Measurements from ENCODE around the gene TXK. TPM values are rescaled to one million over a fixed set of nuclear protein-coding genes. Genes with fewer than 3 reads are reported as not detected.

Gene TXK
- total and polyA plus RNA-seq, 8 donors: 0.15 to 8.3 (median 1.2) TPM; not detected in 1

GRCh38 chr4:48175328-48175727, 41.3 kb upstream of the TXK start:
- Histone ChIP-seq H3K36me3 (no peaks in the 10 kb centered on the region), H3K9me3 (no peaks in the 10 kb centered on the region), H3K27me3 (no peaks in the 10 kb centered on the region), H3K4me3 (no peak overlapping the region), H3K4me1 (peaks cover 0 to 9% (median 0%) of the 10 kb centered on the region in 4 donors), H3K27ac (no peak overlapping the region)
- no peak for DNase-seq
- intact Hi-C loops (cut with DNase I; ENCODE audit: low total_unique reads): no loop called here
- no peak for TF ChIP-seq POLR2AphosphoS5 (IDR thresholded peaks at IDR 0.05)
- no peak for TF ChIP-seq CTCF (IDR thresholded peaks at IDR 0.05)
- TF ChIP-seq POLR2A (IDR thresholded peaks at IDR 0.05): no peak
- no peak for TF ChIP-seq EP300 (IDR thresholded peaks at IDR 0.05)
- WGBS, 5 donors: 64 to 84% (median 75%) methylated on average over 7 of the region's 7 CpGs

GRCh38 chr4:48173056-48173991, 39.3 kb upstream of the TXK start:
- Histone ChIP-seq H3K27ac (no peak overlapping the region), H3K4me1 (peaks cover 0 to 9% (median 0%) of the 10 kb centered on the region in 4 donors), H3K27me3 (no peaks in the 10 kb centered on the region), H3K36me3 (no peaks in the 10 kb centered on the region), H3K4me3 (no peak overlapping the region), H3K9me3 (no peaks in the 10 kb centered on the region)
- 77 to 80% (median 78%) methylated on average over 6 of the region's 6 CpGs for WGBS, 5 donors
- intact Hi-C loops (cut with DNase I; ENCODE audit: low total_unique reads): no loop called here
- no peak for DNase-seq
- TF ChIP-seq POLR2AphosphoS5 (IDR thresholded peaks at IDR 0.05) (no peak), POLR2A (IDR thresholded peaks at IDR 0.05) (no peak)

- Histone ChIP-seq H3K4me1 (peaks cover 0 to 9% (median 0%) of the 10 kb centered on the region in 4 donors), H3K36me3 (peaks cover 0 to 2% (median 1%) of the 10 kb centered on the region in 4 donors), H3K4me3 (no peak overlapping the region), H3K27me3 (no peaks in the 10 kb centered on the region), H3K9me3 (no peaks in the 10 kb centered on the region), H3K27ac (no peak overlapping the region)
- intact Hi-C loops (cut with DNase I; ENCODE audit: low total_unique reads): no loop called here
- DNase-seq: no peak
- WGBS, 5 donors: 48 to 84% (median 73%) methylated on average over 4 of the region's 4 CpGs
- TF ChIP-seq POLR2A (IDR thresholded peaks at IDR 0.05) (no peak), POLR2AphosphoS5 (IDR thresholded peaks at IDR 0.05) (no peak), CTCF (IDR thresholded peaks at IDR 0.05) (no peak), EP300 (IDR thresholded peaks at IDR 0.05) (no peak)
Measured at GRCh38 chr4:48172651-48173050, 38.6 kb upstream of the TXK start.

- Histone ChIP-seq H3K4me3 (no peak overlapping the region), H3K9me3 (no peaks in the 10 kb centered on the region), H3K27ac (no peak overlapping the region), H3K36me3 (peaks cover 0 to 22% (median 13%) of the 10 kb centered on the region in 4 donors), H3K27me3 (no peaks in the 10 kb centered on the region), H3K4me1 (peaks cover 0 to 9% (median 0%) of the 10 kb centered on the region in 4 donors)
- no peak for TF ChIP-seq CTCF (IDR thresholded peaks at IDR 0.05)
- TF ChIP-seq POLR2AphosphoS5 (IDR thresholded peaks at IDR 0.05): no peak
- TF ChIP-seq EP300 (IDR thresholded peaks at IDR 0.05): no peak
- TF ChIP-seq POLR2A (IDR thresholded peaks at IDR 0.05): no peak
- no peak for DNase-seq
- intact Hi-C loops (cut with DNase I; ENCODE audit: low total_unique reads): no loop called here
- 0 to 51% (median 32%) methylated on average over 1 of the region's 1 CpG for WGBS, 5 donors
Measured at GRCh38 chr4:48169636-48170035, 35.6 kb upstream of the TXK start.
